Esophagus (tissue), 2 donors: ENCODE data around the gene ZNF365. TPM values are rescaled to one million over a fixed set of nuclear protein-coding genes. Genes with fewer than 3 reads are reported as not detected.
"Not testable (repeated sequence)": the region's sequence is repeated elsewhere in the genome, so short reads cannot be mapped to it uniquely, and the experiment has no call there.

Source experiments
- H3K27ac ChIP-seq, 2 donors: one replicate each; pipeline ENCODE4 v1.5.1; 2013; ENCODE audit warnings: low read depth in 2 of 2, mild to moderate bottlenecking in 2 of 2, inconsistent platforms in 1 of 2, low read length in 1 of 2, moderate library complexity in 1 of 2
- H3K27me3 ChIP-seq, 2 donors: one replicate each; pipeline ENCODE4 v1.6.1; 2013; ENCODE audit warnings: low read length in 2 of 2, control low read depth in 1 of 2, mild to moderate bottlenecking in 1 of 2; ENCODE audit not compliant: insufficient read depth in 2 of 2, control insufficient read depth in 1 of 2
- H3K36me3 ChIP-seq, 2 donors: one replicate each; pipeline ENCODE4 v1.6.1; 2013; ENCODE audit warnings: low read length in 1 of 2; ENCODE audit not compliant: control insufficient read depth in 2 of 2, insufficient read depth in 2 of 2
- H3K4me1 ChIP-seq, 2 donors: one replicate each; pipeline ENCODE4 v1.6.1; 2013; ENCODE audit warnings: low read length in 1 of 2; ENCODE audit not compliant: control insufficient read depth in 2 of 2, insufficient read depth in 2 of 2
- H3K4me3 ChIP-seq, 2 donors: one replicate each; pipeline ENCODE4 v1.5.1; 2013; ENCODE audit warnings: low read length in 2 of 2, mild to moderate bottlenecking in 2 of 2, low read depth in 1 of 2, moderate library complexity in 1 of 2
- H3K9me3 ChIP-seq, 2 donors: one replicate each; pipeline ENCODE4 v1.6.1; 2013; ENCODE audit warnings: mild to moderate bottlenecking in 2 of 2, low read depth in 1 of 2, low read length in 1 of 2, moderate library complexity in 1 of 2; ENCODE audit not compliant: control insufficient read depth in 2 of 2, insufficient read depth in 1 of 2
- WGBS, 2 donors: extraction: QIAGEN DNeasy Blood & Tissue Kit; methylation state at CpG; one replicate each; pipeline ENCODE4 v1.1.7; 2013; 5-methylcytosine and 5-hydroxymethylcytosine counted together
- polyA plus RNA-seq, 2 donors: library from polyadenylated mRNA; stranded (reverse); fragments of 200-250 nt; gene quantifications; one replicate each; pipeline ENCODE4 v1.2.3, GENCODE V29; 2013
- donor health status: healthy with polysubstance abuse.
- donor health status: Bipolar disorder and iron deficiency.

ZNF365 gene
- polyA plus RNA-seq, 2 donors, result 4.4 to 14.0 TPM

DNA sequence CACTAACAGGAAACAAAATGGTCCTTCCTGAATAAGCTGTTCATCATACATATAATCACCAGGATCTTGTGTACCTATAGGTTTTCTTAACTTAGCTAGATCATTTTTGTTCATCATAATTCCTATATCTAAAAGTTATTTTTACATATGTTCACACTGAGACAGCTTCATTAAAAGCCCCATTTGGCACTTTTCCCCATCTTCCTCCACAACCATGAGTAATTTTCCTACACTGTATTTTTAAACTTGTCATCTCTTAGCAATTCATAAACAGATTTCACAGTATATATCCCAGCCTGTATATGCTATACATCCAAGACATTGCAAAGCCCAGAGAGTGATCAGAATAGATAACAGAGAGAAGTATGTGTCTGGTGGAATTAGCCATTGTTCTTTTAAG, 28.3 kb downstream of the ZNF365 start:
- Histone ChIP-seq H3K27me3 (no peaks in the 10 kb centered on the region), H3K9me3 (no peaks in the 10 kb centered on the region), H3K4me1 (no peaks in the 10 kb centered on the region), H3K4me3 (no peak overlapping the region), H3K36me3 (no peaks in the 10 kb centered on the region), H3K27ac (no peak overlapping the region)

DNA sequence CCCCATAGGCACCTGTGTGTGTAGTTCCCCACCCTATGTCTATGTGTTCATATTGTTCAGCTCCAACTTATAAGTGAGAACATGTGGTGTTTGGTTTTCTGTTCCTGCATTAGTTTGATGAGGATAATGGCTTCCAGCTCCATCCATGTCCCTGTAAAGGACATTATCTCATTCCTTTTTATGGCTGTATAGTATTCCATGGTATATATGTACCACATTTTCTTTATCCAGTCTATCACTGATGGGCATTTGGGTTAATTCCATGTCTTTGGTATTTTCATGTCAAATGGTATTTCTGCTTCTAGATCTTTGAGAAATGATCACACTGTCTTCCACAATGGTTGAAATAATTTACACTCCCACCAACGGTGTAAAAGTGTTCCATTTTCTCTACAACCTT, 36.4 kb downstream of the ZNF365 start:
- H3K27ac ChIP-seq, H3K9me3 ChIP-seq, H3K4me1 ChIP-seq, H3K4me3 ChIP-seq, H3K27me3 ChIP-seq, H3K36me3 ChIP-seq: not testable (repeated sequence)
- WGBS, 2 donors, result 65 to 71% methylated on average over 1 of the region's 1 CpG

DNA sequence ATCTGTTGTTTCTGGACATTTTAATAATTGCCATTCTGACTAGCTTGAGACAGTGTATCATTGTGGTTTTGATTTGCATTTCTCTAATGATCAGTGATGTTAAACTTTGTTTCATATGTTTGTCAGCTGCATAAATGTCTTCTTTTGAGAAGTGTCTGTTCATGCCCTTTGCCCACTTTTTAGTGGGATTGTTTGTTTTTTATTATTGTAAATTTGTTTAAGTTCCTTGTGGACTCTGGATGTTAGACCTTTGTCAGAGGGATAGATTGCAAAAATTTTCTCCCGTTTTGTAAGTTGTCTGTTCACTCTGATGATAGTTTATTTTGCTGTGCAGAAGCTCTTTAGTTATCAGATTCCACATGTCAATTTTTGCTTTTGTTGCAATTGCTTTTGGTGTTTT, 36.8 kb downstream of the ZNF365 start:
- H3K4me3 ChIP-seq, H3K27me3 ChIP-seq, H3K27ac ChIP-seq, H3K9me3 ChIP-seq, H3K36me3 ChIP-seq, H3K4me1 ChIP-seq: not testable (repeated sequence)
- 71 to 72% methylated on average over 1 of the region's 1 CpG for WGBS, 2 donors

DNA sequence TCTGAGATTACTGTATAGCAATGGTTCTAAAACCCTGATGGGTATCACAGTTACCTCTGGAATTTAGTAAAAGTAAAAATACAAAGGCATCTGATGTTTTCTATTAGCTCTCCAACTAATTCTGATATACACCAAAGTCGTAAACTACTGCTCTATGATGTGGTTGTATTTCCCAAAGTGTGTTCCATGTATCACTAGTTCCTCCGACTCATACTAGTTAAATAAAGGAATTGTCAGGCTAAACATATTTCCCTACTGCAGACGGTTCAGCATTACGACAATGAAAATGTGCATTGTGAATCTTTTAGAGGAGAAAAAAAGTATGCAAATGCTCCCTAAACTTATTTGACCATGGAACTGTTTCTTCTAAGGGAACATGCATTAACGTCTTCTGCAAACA, 38.9 kb downstream of the ZNF365 start:
- no peaks in the 10 kb centered on the region for H3K4me1 ChIP-seq
- H3K4me3 ChIP-seq, result no peak overlapping the region
- H3K36me3 ChIP-seq, result no peaks in the 10 kb centered on the region
- H3K27me3 ChIP-seq, result no peaks in the 10 kb centered on the region
- H3K27ac ChIP-seq, result no peak overlapping the region
- no peaks in the 10 kb centered on the region for H3K9me3 ChIP-seq
- 80 to 88% methylated on average over 5 of the region's 5 CpGs for WGBS, 2 donors

DNA sequence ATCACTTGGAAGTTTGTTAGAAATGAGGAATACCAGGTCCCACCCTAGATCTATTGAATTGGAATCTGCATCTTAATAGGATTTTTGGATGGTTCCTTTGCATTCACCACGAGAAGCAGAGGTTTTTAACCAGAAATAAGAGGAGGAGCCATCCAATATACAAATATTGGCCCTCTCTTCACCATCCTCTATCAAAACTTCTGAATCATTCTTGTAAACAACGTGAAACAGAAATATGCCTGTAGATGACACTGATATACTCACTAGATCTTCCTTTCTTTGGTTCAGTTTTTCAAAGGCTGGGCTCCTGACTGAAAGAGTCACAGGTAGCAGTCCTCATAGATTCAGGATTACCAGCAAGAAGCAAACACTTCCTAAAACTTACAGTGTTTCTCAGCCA, 39.5 kb downstream of the ZNF365 start:
- Histone ChIP-seq H3K36me3 (no peaks in the 10 kb centered on the region), H3K27ac (no peak overlapping the region), H3K9me3 (no peaks in the 10 kb centered on the region), H3K27me3 (no peaks in the 10 kb centered on the region), H3K4me3 (no peak overlapping the region), H3K4me1 (no peaks in the 10 kb centered on the region)
- 53 to 65% methylated on average over 2 of the region's 2 CpGs for WGBS, 2 donors

DNA sequence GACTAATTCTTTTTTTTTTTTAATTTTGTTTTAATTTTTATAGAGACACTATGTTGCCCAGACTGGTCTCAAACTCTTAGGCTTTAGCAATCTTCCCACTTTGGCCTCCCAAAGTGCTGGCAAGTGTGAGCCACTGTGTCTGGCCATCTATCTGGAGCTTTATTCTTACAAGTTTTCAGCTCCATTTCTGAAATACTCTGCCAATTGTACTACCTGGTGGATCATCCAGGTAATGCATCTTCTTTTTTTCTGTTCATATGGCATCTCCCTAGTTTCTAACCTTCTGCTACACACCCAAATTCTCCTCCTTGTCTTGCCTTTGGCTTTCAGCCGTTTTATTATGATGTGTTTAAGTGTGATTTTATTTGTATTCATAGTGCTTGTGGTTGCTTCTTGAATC, 40.2 kb downstream of the ZNF365 start:
- Histone ChIP-seq H3K27me3 (no peaks in the 10 kb centered on the region), H3K4me3 (no peak overlapping the region), H3K27ac (no peak overlapping the region), H3K9me3 (no peaks in the 10 kb centered on the region), H3K36me3 (no peaks in the 10 kb centered on the region), H3K4me1 (no peaks in the 10 kb centered on the region)
- WGBS, 2 donors, result 0 to 9% methylated on average over 1 of the region's 1 CpG

DNA sequence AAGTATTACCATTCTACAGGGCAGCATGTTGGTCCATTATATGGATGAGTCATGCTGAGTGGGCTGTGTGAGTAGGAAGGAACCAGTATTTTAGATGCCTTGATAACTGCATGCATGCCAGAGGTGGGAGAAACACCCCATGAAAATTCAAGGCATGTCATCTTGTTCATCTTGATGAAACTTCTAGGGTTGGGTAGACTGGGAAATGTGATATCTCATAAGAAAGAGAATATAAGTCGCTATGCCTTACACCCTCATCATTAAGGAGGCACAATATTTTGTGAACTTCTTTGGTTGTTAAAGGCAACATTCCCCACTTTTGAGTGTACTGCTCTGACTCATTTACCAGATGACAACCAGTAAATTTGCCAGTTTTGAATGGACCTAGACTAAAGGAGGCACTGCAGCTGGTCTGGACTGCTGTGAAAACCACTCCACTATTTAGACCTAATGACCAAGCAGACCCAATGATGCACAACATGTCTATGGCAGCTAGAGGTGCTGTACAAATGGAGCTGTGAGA, 48.0 kb downstream of the ZNF365 start:
- Histone ChIP-seq H3K27ac (no peak overlapping the region), H3K4me3 (no peak overlapping the region), H3K9me3 (no peaks in the 10 kb centered on the region), H3K4me1 (no peaks in the 10 kb centered on the region), H3K36me3 (no peaks in the 10 kb centered on the region), H3K27me3 (no peaks in the 10 kb centered on the region)
- 0 to 12% methylated on average over 1 of the region's 1 CpG for WGBS, 2 donors

DNA sequence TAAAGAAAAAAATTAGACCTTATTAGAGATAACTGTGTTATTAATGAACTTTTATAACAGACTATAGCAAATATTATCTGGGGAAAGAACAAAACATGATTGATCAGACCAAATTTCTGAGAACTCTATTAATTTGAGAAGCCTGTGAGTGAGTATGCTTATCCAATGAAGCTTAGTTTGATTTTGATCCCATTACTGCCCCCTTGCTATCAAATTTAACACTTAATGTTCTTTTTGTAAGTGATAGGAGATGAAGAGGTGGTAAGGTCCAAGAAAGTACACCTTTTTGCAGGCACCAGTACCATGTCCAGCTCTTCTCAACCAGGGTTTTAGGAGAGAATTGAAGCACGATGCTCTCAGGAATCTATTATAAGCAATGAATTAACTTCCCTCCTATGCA, 49.9 kb downstream of the ZNF365 start:
- no peak overlapping the region for H3K4me3 ChIP-seq
- WGBS, 2 donors, result 86 to 96% methylated on average over 1 of the region's 1 CpG
- no peaks in the 10 kb centered on the region for H3K9me3 ChIP-seq
- H3K36me3 ChIP-seq, result no peaks in the 10 kb centered on the region
- no peaks in the 10 kb centered on the region for H3K4me1 ChIP-seq
- no peaks in the 10 kb centered on the region for H3K27me3 ChIP-seq
- no peak overlapping the region for H3K27ac ChIP-seq

DNA sequence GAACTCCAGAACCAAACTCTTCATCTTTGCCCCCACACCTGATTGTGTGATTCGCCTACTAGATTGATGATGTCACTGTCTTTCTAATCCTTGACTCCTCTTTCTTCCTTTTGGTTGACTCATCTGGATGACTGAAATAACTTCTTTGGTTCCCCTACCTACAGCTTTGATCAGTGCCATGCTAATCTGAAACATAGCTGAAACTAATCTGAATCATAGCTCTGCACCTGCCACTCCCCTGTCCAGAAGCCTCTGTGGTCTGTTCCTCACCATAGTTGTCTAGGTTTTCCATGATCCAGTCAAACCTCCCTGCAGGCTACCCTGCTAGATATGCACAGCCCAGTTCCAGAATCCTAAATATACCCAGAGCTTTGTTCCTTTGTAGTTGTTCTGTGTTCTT, 51.9 kb downstream of the ZNF365 start:
- H3K27me3 ChIP-seq, result no peaks in the 10 kb centered on the region
- no peak overlapping the region for H3K27ac ChIP-seq
- no peak overlapping the region for H3K4me3 ChIP-seq
- H3K9me3 ChIP-seq, result no peaks in the 10 kb centered on the region
- no peaks in the 10 kb centered on the region for H3K4me1 ChIP-seq
- WGBS, 2 donors, result 65 to 77% methylated on average over 1 of the region's 1 CpG
- H3K36me3 ChIP-seq, result no peaks in the 10 kb centered on the region

DNA sequence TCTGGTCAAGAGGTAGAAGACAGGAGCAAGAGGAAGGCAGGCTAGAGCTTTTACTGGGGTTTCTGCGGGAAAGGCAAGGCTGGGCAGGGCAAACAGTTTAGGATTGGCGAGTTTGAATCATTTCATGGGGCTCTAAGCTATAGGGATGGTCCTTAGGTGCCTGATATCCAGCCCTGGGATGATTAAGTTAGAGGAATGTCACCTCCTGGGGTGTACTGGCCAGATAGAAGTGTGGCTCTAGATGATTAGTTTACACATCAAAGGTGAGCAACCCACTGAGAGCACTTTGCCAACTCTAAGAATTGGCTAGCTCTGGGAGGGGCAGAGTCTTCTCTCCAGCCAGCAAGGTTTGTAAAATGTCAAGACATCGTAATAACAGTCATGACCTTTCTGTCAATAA, 52.4 kb downstream of the ZNF365 start:
- 76 to 77% methylated on average over 3 of the region's 3 CpGs for WGBS, 2 donors

More for the DNA sequence above, 52.4 kb downstream of the ZNF365 start:
- Histone ChIP-seq H3K4me1 (no peaks in the 10 kb centered on the region), H3K36me3 (no peaks in the 10 kb centered on the region), H3K27ac (no peak overlapping the region), H3K9me3 (no peaks in the 10 kb centered on the region), H3K4me3 (no peak overlapping the region), H3K27me3 (no peaks in the 10 kb centered on the region)
